GM12864 (cell line): Measurements from ENCODE around the gene ADGRB2.
"Not testable (repeated sequence)": the region's sequence is repeated elsewhere in the genome, so short reads cannot be mapped to it uniquely, and the experiment has no call there.

Experiments used
- DNase-seq: peaks from one replicate; pipeline ENCODE4 v3.0.0-alpha.2; 2011; ENCODE audit warnings: low read depth
- H3K4me3 ChIP-seq: 2 replicates; pipeline ENCODE4 v1.5.1; 2011; ENCODE audit warnings: mild to moderate bottlenecking, low read depth, low read length, control low read depth
- CTCF ChIP-seq: IDR thresholded peaks from 2 replicates; pipeline ENCODE4 v1.5.1; 2011; ENCODE audit warnings: low read depth, mild to moderate bottlenecking, moderate library complexity, low read length, control low read depth, inconsistent platforms; ENCODE audit errors: missing control alignments

ADGRB2 gene

GRCh38 chr1:31715087-31715872 lies 48.9 kb downstream of the ADGRB2 start:
- no peak for DNase-seq
- TF ChIP-seq CTCF, result peak; percentile 82
- H3K4me3 ChIP-seq, result no peak overlapping the region

- DNase-seq, result no peak
- peak; percentile 52 for TF ChIP-seq CTCF
- H3K4me3 ChIP-seq, result no peak overlapping the region
Observed at GRCh38 chr1:31714442-31715086, 49.6 kb downstream of the ADGRB2 start.

- TF ChIP-seq CTCF, result no peak
- DNase-seq, result no peak
Observed at GRCh38 chr1:31712630-31713029, 51.5 kb downstream of the ADGRB2 start.

GRCh38 chr1:31712068-31712467 lies 52.1 kb downstream of the ADGRB2 start:
- no peak for TF ChIP-seq CTCF
- DNase-seq, result no peak
- H3K4me3 ChIP-seq, result no peak overlapping the region

More at GRCh38 chr1:31712630-31713029, 51.5 kb downstream of the ADGRB2 start:
- H3K4me3 ChIP-seq, result no peak overlapping the region

- H3K4me3 ChIP-seq, result no peak overlapping the region
- no peak for DNase-seq
- TF ChIP-seq CTCF, result no peak
Observed at GRCh38 chr1:31708324-31708723, 55.8 kb downstream of the ADGRB2 start.

GRCh38 chr1:31707711-31708110 lies 56.4 kb downstream of the ADGRB2 start:
- no peak for DNase-seq
- H3K4me3 ChIP-seq, result no peak overlapping the region
- no peak for TF ChIP-seq CTCF

- DNase-seq, H3K4me3 ChIP-seq: not testable (repeated sequence)
Observed at GRCh38 chr1:31707059-31707600, 57.0 kb downstream of the ADGRB2 start.
